GM08714 (cell line): ENCODE data around the gene LY6G5B.

ENCODE experiments used
- H3K4me3 ChIP-seq: fragments of 200-500 bp; sonication (Bioruptor generic); 2 replicates; pipeline ENCODE4 v1.5.1; 2014; ENCODE audit warnings: mild to moderate bottlenecking, low read length, inconsistent platforms
- ZNF274 ChIP-seq: IDR thresholded peaks from 2 replicates; pipeline ENCODE4 v1.6.1; 2012; ENCODE audit warnings: mild to moderate bottlenecking, low read depth, low read length

Gene LY6G5B, protein sequence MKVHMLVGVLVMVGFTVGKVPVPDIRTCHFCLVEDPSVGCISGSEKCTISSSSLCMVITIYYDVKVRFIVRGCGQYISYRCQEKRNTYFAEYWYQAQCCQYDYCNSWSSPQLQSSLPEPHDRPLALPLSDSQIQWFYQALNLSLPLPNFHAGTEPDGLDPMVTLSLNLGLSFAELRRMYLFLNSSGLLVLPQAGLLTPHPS

DNA sequence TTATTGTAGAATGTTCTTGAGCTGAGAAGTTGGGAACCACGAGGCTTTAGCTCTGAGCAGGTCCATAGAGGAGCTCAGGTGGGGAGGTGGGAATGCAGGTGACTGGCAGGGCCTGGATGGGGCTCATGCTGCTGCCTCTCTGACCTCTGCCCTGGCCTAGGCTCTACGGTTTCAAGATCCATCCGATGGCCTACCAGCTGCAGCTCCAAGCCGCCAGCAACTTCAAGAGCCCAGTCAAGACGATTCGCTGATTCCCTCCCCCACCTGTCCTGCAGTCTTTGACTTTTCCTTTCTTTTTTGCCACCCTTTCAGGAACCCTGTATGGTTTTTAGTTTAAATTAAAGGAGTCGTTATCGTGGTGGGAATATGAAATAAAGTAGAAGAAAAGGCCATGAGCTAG lies at the start of gene LY6G5B:
TSS of gene LY6G5B (plus strand) at position 301 of the 400 bp plus-strand sequence. CDS start 975 bp downstream, outside the sequence.
- H3K4me3 ChIP-seq = no peak within 1 kb of the TSS
- TF ChIP-seq ZNF274 = no peak

DNA sequence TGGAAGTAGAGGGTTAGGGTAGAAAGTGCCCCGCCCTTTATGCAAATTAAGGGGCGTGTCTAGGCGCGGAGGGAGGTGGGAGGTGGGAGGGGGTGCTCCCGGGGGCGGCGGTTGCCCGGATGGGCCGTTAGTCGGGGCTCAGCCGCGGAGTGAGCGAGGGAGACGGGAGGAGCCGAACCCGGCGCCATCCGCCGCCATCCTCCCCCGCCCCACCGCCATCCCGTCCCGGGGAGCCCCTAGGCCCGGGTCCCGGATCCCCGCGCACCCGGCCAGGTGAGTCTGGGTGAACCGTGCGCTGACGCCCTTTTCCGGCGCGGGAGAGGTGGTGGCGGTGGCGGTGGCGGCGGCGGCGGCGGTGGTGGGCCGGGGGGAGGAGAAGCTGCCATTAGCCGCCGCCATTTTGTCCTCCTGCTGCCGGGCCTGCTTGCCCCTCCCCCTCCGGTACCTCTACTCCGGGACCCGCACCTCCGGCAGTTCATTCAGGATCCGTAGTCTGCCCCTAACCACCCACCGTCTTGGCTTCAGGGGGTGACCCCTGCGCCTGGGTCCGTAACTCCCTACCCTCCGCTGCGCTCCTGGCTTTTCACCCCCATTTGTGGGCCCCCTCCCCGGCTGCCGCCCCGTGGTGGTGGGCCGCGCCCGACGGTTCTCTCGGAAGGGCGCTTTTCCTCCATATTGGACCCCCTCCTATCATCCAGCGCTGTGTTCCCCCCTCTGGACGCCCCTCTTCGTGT lies 49.0 kb upstream of the LY6G5B start, which contains the start of gene PRRC2A:
TSS of gene PRRC2A (plus strand) at position 130 of the 734 bp plus-strand sequence. CDS start 2,075 bp downstream, outside the sequence.
- H3K4me3 ChIP-seq = peak within 1 kb of the TSS; percentile 99
- TF ChIP-seq ZNF274 = no peak

DNA sequence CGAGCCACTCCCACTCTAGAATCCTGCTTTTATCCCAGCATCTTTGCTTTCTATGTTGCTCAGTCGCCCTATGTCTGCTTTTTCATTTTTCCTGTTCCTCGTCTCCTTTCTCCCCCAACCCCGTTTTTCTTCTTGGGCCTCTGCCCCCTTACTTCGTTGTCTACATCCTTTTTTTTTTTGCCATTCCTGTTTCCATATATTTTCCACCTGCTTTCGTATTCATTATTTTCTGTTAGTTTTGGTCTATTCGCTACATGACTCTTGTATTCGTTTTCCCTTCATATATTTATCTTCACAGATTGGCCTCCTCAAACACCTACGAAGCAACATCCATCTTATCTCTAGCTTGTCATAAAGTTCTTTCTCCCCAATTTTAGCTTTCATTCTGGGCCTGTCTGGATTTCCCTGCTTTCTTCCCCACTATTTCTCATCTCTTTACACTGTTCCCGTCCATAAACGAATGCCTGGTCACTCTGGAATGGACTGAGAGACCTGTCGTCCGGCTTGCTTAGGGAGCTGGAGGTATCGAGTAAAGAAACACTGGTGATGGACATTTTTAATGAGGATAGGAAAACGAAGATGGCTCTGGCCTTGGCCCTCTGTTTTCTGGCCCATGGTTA lies 48.3 kb upstream of the LY6G5B start:
- TF ChIP-seq ZNF274 = no peak
- H3K4me3 ChIP-seq = peak overlapping the region; percentile 99

DNA sequence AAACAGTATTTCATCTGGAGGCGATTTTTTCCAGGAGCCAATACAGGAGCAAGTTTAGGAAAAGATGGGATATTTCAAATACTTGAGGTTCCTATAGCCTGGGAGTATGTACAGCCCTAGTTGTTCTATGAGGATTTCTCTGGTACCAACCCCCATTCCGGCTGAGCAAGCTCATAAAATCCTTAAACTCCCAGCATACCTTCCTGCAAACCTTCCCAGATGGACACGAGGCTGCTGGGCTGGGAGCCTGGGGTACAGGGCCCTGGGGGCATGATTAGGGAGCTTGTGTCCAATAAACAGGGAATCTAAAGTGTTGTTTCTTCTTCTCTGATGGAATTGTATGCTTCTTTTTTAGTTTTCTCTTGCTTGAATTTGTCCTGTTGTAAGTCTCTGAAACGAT lies 47.8 kb upstream of the LY6G5B start:
- H3K4me3 ChIP-seq = peak overlapping the region; percentile 99
- TF ChIP-seq ZNF274 = no peak

DNA sequence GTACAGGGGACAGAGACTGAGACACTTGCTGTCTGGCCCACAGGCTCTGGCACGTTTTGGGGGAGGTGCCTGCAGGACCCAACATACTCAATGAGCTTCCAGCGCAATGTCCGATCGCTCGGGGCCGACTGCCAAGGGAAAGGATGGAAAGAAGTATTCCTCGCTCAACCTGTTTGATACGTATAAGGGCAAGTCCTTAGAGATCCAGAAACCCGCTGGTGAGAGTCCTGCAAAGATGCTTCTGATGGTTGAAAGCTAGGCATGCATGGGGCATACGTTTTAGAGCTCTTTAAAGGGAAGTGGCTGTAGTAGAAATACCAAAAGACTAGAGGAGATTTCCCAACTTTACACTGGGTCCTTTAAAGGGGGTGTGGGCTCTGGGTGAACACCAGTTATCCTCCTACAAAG lies 47.1 kb upstream of the LY6G5B start:
- TF ChIP-seq ZNF274 = no peak
- no peak overlapping the region; the same call in 1 of the 2 replicates for H3K4me3 ChIP-seq

DNA sequence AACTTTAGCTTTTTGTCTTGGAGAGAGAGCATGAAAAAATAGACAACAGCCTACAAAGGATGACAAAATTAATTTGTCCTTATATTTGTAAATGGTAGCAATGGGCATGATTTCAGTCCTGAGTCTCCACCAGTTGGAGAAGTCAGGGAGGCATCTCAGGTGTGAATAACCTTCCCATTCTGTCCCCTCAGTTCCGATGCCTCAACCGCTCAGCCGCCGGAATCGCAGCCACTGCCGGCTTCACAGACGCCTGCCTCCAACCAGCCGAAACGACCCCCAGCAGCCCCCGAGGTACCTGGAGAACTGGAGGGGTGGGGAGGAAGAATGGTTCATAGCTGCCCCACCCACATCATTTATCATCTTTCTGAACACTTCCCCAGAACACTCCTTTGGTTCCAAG lies 45.7 kb upstream of the LY6G5B start:
- no peak overlapping the region for H3K4me3 ChIP-seq
- no peak for TF ChIP-seq ZNF274

DNA sequence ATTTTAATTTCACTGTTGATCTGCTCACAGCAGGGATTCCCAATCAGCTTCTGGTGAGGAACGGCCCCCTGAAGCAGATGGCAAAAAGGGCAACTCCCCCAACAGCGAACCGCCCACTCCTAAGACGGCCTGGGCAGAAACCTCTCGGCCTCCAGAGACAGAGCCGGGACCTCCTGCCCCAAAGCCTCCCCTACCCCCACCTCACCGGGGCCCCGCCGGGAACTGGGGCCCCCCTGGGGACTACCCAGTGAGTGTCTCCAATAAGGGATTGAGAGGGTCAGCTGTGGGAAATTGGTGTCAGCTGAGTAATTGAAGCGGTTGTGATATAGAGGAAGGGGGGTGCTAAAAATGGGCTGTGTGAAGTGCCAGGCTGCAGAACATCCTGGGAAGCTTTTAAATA lies 42.8 kb upstream of the LY6G5B start:
- no peak overlapping the region for H3K4me3 ChIP-seq
- TF ChIP-seq ZNF274 = no peak

DNA sequence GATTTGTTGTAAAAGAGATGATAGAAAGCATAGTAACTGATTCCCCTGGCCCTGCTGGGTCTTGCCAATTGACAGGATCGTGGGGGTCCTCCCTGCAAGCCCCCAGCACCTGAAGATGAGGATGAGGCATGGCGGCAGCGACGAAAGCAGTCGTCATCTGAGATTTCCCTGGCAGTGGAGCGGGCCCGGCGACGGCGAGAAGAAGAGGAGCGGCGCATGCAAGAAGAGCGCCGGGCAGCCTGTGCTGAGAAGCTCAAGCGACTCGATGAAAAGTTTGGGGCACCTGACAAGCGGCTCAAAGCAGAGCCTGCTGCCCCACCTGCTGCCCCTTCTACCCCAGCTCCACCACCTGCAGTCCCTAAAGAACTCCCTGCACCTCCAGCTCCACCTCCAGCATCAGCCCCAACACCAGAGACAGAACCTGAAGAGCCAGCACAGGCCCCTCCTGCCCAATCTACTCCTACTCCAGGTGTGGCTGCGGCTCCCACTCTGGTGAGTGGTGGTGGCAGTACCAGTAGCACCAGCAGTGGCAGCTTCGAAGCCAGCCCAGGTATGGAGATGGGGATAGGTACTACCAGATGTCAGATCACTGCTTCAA lies 42.0 kb upstream of the LY6G5B start:
- H3K4me3 ChIP-seq = no peak overlapping the region
- no peak for TF ChIP-seq ZNF274

DNA sequence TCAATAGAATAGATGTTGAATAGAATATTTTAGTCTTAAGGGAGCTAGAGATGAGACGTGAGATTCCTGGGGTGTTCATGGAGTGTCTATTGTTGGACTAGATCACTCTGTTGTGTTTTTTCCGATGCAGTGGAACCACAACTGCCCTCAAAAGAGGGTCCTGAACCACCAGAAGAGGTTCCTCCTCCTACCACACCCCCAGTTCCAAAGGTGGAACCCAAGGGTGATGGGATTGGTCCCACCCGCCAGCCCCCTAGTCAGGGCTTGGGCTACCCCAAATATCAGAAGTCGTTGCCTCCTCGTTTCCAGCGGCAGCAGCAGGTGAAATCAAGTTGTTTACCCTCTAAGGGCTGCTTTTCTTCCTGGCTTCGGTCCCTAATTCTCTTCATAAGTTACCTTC lies 40.8 kb upstream of the LY6G5B start:
- no peak for TF ChIP-seq ZNF274

DNA sequence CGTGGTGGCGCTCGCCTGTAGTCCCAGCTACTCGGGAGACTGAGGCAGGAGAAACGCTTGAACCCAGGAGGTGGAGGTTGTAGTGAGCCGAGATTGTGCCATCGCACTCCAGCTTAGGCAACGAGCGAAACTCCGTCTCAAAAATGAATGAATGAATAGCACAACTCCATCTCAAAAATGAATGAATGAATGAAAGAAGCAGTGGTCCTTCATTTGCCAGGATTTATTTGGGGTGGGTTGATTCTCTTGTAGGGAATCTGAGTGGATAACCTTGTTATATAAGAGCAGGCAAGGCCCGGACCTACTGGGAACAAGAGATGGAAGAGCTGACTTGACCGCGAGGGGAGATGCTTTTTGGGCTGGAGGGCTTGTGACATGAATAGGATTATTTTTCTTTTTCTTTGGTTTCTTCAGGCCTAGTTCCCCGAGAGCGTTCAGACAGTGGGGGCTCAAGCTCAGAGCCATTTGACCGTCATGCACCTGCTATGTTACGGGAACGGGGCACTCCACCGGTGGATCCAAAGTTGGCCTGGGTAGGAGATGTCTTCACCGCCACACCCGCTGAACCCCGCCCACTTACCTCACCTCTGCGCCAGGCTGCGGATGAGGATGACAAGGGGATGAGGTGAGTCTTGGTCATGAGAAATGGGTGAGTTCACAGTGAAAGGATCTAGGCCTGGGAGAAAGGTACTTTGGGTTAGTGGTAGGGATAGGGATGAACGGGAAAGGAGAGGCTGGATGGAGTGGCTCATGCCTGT lies 39.4 kb upstream of the LY6G5B start:
- no peak for TF ChIP-seq ZNF274
- no peak overlapping the region for H3K4me3 ChIP-seq

More for the DNA sequence above, 40.8 kb upstream of the LY6G5B start:
- no peak overlapping the region for H3K4me3 ChIP-seq

DNA sequence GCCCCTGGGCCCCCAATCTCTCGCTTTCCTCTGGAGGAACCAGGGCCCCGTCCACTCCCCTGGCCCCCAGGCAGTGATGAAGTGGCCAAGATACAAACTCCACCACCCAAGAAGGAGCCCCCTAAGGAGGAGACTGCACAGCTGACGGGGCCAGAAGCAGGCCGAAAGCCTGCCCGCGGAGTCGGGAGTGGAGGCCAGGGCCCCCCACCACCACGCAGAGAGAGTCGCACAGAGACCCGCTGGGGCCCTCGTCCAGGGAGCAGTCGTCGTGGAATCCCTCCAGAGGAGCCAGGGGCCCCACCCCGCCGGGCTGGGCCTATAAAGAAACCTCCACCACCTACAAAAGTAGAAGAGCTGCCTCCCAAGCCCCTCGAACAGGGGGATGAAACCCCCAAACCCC lies 38.6 kb upstream of the LY6G5B start:
- no peak for TF ChIP-seq ZNF274
- H3K4me3 ChIP-seq = no peak overlapping the region

DNA sequence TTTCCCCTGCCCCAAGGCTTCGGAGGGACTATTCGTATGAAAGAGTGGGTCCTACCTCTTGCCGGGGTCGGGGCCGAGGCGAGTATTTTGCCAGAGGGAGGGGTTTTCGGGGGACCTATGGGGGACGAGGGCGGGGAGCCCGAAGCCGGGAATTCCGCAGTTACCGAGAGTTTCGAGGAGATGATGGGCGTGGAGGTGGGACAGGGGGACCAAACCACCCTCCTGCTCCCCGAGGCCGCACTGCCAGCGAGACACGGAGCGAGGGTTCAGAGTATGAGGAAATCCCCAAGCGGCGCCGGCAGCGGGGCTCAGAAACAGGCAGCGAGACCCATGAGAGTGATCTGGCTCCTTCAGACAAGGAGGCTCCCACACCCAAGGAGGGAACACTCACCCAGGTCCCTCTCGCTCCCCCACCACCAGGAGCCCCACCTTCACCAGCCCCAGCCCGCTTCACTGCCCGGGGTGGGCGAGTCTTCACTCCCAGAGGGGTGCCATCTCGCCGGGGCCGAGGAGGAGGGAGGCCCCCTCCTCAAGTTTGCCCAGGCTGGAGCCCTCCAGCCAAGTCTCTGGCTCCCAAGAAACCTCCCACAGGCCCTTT lies 38.0 kb upstream of the LY6G5B start:
- H3K4me3 ChIP-seq = no peak overlapping the region
- no peak for TF ChIP-seq ZNF274

DNA sequence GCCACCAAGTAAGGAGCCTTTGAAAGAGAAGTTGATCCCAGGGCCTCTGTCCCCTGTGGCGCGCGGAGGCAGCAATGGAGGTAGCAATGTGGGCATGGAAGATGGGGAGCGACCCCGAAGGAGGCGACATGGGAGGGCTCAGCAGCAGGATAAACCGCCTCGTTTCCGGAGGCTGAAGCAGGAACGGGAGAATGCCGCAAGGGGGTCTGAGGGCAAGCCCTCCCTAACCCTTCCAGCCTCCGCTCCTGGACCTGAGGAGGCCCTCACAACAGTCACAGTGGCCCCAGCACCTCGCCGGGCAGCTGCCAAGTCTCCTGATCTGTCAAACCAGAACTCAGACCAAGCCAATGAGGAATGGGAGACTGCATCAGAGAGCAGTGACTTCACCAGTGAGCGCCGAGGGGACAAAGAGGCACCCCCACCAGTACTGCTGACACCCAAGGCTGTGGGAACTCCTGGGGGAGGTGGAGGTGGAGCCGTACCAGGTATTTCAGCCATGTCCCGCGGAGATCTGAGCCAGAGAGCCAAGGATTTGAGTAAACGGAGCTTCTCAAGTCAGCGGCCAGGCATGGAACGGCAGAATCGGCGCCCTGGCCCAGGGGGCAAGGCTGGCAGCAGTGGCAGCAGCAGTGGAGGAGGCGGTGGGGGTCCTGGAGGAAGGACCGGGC lies 37.4 kb upstream of the LY6G5B start:
- H3K4me3 ChIP-seq = no peak overlapping the region
- no peak for TF ChIP-seq ZNF274
